ENCODE results near the gene LDLRAD3.
"Not testable (repeated sequence)": the region's sequence is repeated elsewhere in the genome, so short reads cannot be mapped to it uniquely, and the experiment has no call there.

The LDLRAD3 gene

DNA sequence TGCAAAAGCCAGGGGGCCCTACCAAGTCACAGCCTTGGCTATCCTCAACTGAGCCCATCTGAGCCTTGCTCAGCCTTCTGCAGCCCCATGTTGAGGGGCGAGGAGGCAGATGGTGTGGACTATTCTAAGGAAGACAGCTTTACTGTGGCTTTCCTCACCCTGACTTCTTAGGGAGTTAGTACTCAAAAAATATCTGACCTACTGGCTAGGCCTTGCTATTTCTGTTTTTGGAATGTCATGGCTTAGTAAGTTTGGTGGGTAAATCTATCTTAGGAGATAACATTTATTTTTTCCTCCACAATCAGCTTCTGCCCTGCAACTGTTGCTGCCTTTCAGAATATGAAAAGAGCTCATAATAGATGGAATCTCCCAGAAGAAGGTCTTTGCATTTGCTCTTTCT, 80.9 kb downstream of the LDLRAD3 start:
- no peak for DNase-seq

DNA sequence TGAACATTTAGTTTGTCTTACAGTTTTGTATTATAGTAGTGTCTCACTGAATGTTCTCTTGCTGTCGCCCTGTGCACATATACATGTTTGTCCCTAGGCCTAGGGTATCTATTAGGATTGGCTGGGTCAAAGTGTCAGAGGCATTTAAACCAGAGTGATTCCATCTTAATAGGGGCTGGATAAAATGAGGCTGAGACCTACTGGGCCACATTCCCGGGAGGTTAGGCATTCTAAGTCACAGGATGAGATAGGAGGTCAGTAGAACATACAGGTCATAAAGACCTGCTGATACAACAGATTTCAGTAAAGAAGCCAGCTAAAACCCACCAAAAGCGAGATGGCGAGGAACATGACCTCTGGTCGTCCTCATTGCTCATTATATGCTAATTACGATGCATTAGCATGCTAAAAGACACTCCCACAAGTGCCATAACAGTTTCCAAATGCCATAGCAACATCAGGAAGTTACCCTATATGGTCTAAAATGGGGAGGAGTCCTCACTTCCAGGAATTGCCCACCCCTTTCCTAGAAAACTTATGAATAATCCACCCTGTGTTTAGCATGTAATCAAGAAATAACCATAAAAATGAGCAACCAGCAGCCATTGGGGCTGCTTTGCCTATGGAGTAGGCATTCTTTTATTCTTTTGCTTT, 82.6 kb downstream of the LDLRAD3 start:
- no peak for DNase-seq

DNA sequence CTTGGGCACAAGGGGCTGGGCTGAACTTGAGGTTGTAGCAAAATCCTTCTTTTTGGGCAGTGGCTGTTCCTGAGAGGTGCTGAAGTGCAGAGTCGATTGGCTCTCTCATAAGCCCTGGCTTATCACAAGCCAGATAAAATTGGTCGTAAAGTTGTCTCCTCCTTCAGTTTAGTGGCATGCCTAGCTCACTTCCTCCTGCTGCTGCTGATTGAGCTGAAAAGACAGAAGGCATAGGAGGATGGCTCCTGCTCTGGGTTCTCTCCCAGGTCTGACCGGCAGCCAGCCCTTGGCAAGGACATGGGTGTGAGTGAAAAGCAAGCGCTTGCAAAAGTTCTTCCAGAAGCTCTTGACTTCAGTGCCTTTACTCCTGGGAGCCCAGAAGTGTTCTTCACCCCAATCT, 83.9 kb downstream of the LDLRAD3 start:
- DNase-seq: peak; percentile 24

DNA sequence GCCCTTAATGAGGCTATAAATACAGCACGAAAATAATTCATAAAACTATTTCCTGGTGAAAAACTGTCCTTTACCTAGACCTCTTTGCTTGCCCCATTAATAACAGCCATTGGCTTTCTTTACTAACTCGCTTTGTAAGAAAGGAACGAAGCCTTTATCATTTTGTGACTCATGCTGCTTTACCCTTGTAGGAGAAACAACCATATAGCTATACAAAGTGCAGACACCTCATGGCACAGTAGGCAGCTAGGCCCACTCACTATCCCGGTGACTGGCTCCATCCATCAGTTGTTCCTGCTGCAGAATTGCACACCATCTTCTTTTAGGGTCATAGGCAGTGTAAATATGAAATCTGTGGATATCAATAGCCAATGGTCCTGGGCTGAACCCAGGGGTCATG, 85.8 kb downstream of the LDLRAD3 start:
- no peak for DNase-seq

DNA sequence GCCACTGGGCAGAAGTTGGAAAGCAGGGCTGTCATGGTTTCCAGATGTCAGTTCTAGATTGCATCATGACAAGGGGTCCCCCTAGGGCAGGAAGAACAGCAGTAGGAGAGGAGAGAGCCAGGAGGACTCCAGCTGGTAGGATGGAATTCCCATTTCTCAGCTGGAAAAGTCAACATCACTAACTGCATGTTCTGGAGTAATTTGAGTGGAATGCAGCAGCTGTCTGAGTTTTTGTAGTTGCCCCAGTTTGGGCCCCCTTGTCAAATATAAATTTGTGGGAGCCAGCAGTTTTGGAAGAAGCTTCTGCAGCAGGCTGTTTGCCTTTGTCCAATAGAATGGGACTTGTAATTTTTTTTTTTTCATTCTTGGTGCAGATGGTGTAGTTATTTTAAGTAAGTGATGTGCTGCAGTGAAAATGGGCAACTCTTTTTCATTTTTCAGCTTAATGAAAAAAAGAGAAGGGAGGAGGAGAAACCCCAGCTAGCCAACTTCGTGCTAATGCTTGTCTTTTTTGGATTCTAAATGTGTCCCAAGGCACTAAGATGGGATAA, 86.9 kb downstream of the LDLRAD3 start:
- no peak for DNase-seq

DNA sequence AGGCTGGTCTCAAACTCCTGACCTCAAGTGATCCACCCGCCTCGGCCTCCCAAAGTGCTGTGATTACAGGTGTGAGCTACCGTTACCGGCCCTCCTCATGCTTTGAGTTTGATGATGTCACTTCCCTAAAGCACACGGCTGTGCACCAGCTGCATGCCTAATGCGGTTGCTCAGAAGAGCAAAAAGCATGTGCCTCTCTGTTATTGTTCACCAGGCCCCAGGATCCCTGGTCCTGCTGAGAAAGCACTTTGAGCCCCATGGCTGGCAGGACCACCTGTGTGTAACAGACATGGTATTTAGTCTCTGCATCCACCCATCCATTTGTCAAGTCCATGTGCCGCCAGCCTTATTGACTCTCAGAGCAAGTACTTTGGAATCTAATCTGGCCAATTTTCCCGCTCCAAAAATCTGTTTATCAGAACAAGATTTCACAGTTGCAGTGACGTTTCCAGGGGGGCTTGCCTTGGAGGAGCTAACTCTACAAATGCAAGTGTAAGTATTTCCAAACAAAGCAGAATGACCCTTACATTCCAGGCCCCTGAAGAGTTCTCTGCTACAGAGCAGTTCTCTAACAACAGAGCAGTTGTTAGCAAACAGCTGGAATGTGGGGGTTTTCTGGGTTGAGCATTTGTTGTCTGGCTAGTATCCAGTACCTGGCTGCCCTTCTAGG, 89.4 kb downstream of the LDLRAD3 start:
- DNase-seq: no peak

DNA sequence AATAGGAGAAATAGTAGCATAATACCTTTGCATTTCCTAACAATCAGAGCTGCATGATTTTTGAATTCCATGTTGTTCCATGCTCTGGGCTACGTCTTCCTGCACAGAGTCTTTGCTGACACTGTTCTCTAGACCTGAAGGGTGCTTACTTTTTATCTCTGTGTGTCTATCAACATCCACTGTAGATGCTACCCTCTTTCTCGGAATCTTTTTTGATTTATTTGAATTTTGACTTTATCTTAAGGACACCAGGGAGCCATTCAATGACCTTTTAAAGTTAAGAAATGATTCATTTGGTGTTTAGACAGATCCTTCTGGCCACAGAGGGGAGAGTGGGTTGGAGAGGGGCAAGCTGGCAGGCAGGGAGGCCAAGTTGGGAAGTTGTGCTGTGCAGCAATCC, 90.1 kb downstream of the LDLRAD3 start:
- no peak for DNase-seq

DNA sequence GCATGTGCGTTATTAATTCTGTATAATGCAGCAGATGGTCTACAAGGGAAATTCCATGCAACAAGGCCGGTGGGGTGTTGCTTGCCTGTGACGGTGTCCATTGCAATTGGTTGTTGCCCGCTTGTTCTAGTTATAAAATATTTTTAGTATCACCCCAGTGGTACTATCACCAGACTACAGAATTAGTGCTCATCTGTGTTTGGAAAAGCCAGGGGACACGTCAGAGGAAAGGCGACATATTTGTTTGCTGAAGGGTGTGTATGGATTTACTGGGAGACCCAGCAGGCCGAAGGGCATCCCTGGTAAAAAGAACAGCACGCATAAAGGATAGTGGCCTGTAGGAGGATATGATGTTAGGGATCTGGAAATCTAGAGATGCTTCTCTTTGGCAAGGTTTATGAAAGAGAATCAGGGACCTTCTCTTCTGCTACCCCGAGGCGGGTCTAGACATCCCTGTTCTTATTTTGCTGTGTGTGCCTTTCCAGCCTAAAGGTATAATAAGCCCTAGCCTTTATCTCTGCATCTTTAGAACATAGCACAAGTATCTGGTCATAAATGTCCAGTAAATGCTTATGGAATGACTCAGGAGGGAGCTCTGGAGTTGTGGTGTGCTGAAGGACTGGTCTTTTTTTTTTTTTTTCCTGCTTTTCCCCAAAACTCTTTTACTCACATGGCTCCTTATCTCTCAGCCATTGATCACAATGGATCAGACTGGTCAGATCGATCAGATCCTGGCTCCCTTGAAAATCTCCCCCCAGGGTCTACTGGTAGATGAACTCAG, 90.9 kb downstream of the LDLRAD3 start:
- no peak for DNase-seq

DNA sequence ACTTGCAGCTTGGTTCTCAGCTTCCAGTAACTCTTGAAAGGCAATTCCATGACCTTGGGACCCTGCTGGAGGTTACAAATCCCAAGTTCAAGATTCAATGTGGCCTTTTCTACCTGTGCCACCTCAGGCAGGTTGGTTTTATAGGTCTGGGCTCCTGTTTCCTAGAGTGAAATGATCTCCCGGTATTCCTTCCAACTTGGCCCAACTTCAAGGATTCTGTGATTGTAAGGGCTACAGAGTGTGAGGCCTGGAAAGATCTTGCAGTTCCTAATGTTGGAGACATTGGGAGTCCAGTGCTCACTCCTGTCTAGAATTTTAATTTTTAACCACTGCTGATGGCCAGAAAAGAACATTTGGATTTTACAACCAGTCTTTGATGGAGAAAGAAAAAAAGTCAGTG, 91.6 kb downstream of the LDLRAD3 start:
- DNase-seq: no peak

DNA sequence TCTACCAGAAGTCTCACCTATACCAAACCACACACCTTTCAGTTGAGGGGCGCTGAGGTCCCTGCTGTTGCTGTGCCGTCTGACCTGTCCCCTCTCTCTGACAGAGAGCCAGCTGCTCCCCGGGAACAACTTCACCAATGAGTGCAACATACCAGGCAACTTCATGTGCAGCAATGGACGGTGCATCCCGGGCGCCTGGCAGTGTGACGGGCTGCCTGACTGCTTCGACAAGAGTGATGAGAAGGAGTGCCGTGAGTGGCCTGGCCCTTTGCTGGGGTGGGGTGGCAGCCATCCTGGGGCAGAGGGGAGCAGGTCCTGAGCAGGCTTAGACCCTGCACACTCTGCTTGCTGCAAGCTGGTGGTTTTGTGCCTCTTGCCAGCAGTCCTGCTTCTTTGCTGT, 92.1 kb downstream of the LDLRAD3 start:
- no peak for DNase-seq

DNA sequence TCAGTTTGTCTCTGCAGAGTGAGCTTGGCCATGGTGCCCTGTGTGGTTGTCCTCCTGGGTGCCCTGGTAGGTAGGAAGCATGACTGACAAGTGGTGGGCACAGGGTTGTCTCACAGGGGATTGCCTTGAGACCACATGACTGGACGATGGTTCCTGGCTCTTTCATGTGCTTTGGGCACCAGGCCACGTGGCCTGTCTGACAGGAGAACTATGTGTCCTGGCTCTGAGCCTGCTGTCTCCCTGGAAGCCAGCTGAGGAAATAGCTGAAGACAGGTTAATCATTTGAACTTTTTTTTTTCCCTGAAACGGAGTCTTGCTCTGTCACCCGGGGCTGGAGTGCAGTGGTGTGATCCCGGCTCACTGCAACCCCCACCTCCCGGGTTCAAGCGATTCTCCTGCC, 93.2 kb downstream of the LDLRAD3 start:
- DNase-seq: no peak

DNA sequence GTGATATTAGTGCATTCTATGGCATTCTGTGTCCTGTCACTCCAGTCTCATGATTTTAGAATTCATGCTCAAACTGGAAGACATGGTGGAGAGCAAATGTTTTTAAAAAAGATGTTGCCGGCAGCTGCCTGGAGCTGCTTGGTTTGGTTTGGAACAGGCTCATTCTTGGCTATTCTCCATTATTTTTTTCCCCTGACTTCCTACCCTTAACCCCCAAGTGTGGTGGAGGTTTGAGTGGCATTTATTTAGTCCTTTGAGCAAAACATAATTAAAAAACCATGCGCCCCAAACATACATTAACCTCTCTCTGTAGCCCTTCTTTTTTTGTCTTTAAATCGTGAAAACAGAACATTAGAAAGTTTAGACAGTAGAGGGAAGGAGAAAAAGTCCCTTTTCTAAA, 94.7 kb downstream of the LDLRAD3 start:
- DNase-seq: no peak

DNA sequence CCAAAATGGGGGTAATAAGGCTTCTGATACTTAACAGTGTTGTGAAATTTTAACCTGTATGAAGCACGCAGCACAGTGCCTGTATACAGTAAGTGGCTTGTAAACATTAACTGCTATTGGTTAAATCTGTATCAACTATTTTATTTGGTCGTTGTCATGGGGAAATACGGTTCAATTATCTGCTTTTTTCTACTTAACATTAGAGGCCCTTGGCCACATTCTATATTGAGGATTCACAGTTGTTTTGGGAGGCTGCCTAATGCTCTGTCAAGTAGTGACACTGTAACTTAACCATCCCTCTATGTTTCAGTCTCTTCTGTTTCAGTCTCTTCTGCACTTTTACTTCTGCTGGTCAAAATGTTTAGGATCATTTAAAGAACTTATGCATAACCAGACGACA, 95.6 kb downstream of the LDLRAD3 start:
- DNase-seq: no peak

DNA sequence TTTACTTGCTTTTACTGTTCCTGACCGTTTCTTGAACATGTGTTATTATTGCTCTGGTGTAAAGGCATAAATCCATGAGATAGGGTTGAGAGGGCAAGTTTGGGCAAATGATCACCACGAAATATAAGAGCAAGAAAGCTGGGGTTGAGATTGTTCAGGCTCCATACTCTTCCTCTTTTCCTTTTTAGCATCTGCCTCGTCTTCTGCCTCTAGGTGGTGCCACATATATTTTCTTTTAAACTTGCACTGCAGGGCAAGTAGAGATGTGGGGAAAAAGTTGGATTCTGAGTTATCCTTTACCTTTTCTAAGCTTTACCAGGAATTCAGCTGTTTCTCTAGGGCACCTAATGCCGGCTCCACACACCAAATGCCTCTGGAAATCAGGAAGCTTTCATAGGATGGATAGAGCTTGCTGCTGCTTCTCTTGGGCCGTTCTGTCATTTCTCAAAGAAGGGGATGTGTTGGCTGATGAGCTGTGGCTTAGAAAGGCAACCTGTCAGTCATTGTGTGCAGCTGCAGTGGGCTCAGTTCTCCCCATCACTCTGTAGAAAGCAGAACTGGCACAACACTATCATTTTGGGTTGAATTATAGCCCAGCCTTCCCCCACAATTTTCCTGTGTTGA, 98.2 kb downstream of the LDLRAD3 start:
- no peak for DNase-seq

DNA sequence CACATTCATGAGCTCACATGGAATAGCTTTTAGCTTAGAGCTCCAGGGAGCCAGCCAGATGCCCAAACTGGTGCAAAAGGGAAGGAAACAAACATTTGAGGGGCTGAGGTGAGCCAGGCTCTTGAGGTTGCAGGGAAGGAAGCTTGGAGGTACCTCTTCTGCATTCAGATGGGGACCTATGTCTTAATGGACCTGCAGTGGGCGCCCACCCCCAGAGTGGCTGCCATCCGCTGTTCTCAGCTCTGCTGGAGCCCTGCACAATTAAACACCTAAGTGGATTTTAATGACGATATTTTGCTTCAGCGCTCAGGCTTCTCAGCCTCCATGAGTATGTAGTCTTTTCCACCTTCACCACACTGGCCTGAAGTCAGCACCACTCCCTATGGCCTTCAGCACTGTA, 100.8 kb downstream of the LDLRAD3 start:
- DNase-seq: no peak

DNA sequence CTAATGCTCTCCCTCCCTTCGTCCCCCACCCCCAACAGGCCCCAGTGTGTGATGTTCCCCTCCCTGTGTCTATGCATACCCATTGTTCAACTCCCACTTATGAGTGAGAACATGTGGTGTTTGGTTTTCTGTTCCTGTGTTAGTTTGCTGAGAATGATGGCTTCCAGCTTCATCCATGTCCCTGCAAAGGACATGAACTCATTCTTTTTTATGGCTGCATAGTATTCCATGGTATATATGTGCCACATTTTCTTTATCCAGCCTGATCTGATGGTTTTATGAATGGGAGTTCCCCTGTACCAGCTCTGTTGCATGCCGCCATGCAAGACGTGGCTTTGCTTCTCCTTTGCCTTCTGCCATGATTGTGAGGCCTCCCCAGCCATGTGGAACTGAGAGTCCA, 102.1 kb downstream of the LDLRAD3 start:
- DNase-seq: not testable (repeated sequence)

DNA sequence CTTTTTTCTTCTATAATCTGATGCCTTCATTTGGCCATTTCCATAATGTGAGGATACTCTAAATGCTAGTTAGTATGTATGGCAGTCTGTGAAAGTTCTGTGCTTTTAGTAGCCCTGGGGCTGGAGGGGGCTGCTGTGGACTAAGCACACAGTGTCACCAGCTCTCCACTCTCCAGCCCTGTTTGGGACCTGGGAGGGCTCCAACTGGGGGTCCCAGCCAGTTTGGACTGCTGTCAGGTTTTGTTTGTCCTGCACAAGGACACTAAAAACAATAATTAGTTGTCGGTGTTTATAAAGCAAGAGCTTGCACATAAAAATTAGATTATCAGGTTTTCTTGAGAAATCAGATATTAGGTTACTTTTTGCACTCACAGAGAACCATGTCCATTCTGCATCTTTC, 103.1 kb downstream of the LDLRAD3 start:
- DNase-seq: no peak

DNA sequence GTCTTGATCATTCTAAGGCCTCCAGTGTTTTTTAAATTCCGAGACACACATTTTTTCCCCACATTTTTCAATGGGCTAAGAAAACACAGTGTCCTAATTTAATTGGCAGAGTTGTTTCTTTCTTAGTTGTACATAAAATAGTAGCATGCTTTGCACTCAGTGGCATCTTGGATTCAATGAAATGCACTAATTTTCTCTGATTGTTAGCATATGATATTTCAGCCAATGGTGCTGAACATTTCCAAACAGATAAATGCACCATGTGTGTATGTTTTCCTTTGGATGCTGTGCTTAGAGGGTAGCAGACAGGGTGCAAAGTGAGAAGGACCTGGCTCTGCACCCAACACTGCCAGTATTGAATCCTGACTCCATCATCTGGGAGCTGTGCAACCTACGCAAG, 103.5 kb downstream of the LDLRAD3 start:
- no peak for DNase-seq

DNA sequence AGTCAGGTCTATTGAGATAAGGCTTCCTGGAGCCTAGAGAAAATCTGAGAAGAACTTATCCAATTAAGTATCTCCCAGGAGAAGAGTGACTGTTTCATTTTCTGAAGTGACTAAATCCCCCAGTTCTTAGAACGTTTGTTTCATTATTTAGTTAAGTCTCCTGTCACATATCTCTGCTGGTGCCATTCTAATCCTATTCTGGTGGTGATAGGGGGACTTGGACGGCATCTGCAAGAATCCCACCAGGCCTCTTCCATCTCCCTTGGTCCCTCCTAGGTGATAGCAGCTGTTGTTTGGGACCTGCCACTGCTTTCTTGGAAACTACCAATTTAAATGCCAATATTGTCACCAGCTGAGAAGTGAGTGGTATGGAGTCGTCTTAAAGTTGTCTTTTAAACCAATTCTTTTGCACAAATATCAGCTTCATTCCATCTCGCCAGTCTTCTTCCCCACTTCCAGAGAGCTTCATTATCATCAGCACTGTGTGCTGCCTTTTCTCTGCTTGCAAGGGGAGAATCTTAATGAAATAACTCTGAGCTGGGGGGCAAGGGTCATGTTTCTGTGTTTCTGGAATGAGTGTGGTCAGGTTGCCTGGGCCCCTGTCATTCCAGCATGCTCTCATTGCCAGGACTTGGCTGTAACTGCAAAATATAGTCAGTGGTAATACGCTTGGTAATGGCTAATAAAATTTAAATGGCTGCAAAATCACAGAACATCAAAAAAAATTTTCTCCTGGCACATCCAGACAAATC, 104.8 kb downstream of the LDLRAD3 start:
- DNase-seq: no peak

DNA sequence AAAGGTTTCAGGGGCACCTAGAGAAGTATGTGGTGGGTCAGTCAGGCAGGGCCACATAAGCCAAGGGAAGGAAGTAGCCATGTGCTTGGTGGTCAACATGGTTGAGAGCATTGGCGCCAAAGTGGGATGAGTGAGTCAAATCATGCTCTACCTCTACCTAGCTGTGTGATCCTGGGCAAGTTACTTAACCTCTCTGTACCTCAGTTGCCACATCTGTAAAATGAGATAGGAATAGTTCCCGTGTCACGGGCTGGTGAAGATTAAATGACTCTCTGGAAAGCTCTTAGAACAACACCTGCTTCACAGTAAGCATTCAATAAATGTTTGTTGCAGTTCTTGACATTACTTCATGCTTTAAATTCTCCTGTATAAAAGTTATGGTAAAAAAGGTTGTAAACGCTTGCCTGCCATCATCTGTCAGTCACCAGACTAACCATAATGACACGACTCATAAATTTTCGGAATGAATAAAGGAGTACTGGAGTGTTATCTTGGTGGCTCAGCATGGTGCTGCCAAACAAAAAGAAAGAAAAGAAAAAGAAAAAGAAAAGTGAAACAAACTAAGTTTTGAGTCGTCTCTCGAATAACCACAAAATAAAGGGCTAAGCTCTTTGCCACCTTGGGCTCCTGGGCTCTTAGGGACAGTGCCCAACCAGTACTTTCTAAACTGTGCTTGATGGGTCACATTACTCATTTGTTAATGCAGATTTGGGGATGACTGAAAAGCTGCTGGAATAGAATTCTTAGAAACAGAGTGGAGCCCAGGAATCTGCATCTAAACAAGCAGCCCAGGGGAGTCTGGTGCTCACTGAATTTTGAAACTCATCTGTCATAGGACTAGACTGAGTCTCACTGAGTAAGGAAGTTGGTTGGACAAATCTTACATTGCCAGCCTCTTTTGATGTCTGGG, 107.6 kb downstream of the LDLRAD3 start:
- no peak for DNase-seq

DNA sequence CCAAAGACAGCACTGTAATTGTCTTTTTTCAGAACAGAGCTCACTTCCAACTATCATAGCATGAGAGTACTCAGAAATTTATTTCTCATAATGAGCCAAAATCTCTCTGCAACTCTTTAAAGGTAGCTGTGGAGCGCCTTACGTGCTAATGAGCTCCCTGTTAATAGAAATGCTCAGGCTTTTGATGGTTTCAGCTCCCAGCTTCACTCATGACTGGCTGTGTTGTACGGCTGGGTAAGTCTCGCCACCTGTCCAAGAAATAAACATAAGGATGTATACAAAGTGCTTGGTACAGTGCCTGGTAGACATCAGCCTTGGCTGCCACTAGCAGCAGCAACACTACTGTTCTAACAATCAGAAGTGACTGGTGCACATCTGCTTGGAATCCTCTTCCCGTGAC, 109.4 kb downstream of the LDLRAD3 start:
- DNase-seq: no peak

DNA sequence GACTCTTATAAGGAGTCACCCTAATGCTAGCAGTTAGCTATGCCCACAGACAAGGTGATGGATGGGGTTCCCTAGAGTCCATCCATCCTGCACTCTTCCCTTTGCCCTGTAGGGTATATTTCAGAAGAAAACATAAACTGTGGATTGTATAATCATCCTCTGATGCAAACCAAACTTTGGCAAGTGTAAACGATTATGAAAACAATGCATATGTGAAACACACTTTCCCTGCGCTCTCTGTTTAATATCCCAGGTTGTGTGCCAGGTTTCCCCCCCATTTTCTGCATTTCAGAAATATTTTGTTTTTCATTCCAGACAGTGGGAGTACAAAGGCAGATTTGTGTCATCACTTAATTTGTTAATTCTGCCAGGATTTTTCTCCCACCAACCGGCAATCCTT, 110.0 kb downstream of the LDLRAD3 start:
- no peak for DNase-seq

Data from MV-4-11 (cell line).